SKM-1 (cell line): ENCODE measurements around the gene MAN1A1.
"Not testable (repeated sequence)": the region's sequence is repeated elsewhere in the genome, so short reads cannot be mapped to it uniquely, and the experiment has no call there.

Experiments
- DNase-seq: peaks from one replicate; lab custom pipeline; 2025; ENCODE audit not compliant: unreplicated experiment; lab: John Stamatoyannopoulos, UW

MAN1A1 gene

DNA sequence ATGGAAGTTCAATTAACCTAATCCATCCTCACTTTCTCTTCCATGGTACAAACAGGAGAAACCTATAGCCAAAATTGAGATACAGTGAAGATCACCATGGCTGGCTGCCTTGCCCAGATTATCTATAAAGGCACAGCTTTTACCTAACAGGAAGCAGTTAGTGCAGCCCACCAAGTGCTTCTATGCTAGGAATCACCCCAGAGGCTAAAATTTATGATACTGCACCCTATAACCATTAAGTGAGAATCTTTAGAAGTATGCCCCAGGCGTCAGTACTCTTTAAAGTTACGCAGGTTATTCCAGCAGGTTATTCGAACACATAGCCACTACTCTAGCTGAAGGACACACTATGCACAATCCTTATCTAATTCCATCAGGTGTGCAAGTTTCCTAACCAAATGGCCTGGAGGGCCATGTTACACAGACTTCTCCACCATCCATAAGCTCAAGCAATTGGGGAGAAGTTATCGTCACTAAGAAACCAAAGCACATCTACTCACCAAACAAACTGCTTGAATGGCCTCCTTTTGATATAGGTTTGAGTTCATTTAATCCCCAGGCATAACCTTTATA, 43.1 kb downstream of the MAN1A1 start:
- no peak for DNase-seq

DNA sequence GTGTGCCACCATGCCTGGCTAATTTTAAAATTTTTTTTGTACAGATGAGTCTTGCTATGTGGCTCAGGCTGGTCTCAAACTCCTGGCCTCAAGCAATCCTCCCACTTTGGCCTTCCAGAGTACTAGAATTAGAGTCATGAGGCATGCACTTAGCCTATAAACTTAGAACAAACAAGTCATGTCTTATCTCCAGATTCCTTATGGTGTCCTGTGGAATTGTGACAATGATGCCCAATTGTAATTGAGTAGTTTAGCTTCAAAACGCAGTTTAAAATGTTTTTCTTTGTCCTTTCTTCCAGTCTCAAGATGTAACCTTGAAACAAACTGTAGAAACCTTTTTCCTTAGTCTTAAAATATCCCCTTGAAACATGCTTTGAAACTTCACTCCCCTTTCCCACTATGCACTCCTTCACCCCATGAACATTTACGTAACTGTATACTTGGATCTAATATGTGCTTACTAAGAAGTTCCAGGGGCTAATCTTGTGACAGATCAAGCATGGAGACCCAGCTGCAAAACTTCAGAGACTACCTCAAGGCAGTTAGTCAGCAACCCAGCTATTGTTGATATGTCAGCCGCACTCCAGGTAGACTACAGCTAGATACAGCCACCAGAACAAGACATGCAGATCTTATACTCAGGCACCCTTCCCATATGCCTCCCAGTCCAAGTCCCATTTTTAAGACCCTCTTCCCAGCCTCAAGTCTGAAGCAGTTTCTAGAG, 46.2 kb downstream of the MAN1A1 start:
- no peak for DNase-seq

DNA sequence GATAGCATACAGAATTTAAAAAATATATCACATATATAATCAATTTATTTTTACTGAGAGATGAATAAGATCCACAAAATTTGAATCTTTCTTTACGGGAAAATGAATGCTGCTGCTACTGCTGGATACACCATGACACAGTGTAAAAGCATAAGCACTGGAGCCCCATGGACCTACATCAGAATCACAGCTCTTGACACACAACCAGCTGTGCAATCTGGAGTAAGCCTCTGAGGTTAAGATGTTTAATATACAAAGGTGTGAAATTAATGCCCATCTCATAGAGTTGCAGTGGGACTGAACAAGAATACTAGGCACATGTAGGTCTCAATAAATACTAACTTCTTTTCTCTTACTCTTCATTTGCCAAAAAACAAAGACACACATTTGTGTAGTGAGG, 48.1 kb downstream of the MAN1A1 start:
- DNase-seq, result no peak

DNA sequence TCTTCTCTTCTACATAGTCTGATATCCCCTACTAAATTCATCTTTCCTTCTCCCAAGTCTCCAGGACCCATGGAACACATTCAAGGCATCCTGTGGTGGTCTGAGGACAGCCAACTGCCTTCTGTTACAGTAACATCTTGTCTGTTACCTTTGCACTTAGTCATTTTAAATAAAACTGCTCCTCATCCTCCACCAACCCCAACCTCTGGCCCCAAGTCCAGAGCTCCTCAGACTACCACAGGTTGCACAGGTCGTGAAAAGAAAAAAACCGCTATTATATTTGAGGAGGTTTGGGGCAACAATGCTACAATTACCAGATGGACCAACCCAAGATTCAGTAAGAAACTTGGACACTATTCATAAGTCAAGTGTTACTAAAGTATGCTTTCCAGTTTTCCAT, 49.9 kb downstream of the MAN1A1 start:
- no peak for DNase-seq

DNA sequence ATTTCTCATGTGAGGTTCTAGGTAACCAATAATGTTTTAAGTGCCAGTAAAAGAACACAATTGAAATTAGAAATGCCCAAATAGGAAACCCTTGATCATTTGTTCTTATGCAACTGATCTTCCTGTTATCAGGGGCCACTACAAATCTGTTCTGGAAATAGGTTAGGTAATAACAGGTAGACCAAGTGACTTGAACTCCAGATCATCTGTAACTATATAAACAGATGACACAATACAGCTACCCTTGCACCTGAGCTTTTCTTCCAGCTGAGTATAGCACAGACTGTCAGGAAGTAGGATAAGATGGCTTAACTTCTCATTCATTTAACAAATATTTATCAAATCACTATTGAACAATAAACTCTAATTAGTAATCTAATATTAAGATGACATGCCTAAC, 52.5 kb downstream of the MAN1A1 start:
- no peak for DNase-seq

DNA sequence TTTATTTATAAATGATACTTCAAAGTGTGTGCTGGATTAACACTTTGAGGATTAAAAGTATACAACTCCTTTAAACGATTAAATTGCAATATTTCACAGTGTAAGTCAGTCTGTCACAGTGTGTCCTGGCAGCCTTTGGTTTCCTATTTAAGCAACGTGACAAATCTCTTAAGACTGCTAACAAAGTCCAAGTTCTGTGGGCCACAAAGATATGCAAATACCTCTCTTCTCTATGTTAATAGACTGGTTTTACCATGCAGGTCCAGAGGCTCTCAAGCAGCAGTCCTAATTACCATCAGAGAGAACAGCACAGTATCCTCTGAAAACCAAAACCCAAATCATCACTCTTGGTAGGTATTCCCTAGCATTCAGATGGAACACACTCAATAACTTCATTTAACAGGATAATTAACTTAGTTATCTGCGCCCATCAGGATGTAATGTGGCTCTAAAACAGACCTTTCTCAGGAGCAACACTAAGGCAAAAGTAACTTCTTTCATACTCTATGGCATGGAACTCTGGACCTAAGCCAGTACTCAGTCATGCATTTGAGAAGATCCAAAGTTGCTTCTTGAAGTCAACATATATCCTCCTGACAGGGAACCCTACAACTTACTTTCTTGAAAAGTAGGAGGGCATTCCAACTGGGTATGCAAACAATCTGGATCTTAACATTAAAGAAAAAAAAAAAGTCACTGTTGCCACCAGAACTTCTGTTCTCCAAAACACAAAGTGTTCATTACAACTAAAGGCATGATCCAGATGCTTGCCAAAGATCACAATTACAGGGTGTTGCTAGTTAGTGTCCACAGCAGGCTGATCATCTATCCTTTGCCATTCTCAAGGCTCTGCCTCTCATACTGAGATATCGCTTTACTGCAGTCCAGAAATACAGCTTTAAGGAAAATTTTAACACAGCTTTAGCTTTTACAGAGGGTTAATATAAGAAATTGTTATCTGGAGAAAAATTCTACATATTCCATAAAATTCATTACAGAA, 53.2 kb downstream of the MAN1A1 start:
- DNase-seq, result no peak

DNA sequence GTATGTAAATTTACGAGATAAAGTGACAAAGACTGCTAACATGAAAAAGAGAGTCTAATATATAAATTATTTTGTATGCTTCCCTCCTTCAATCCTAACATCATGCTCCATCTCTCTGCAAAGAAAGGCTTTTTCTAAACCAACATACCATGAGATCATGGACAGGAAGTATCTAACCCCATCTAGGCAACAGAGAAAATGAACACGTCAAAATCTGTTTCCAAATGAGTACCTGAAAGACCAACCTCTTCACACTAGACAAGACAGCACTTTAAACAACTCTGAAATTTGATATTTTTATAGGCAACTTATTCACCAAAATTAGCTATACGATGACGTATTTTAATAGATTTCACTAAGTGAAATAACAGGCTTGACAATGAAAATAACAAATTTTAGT, 54.6 kb downstream of the MAN1A1 start:
- DNase-seq, result no peak

DNA sequence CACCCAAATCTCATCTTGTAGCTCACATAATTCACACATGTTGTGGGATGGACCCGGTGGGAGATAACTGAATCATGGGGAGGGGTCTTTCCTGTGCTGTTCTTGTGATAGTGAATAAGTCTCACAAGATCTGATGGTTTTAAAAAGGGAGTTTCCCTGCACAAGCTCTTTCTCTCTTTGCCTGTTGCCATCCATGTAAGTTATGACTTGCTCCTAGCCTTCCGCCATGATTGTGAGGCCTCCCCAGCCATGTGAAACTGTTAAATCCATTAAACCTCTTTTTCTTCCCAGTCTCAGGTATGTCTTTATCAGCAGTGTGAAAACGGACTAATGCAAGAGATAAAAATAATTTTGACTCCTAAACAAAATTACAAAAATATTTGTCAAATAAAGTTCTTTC, 58.5 kb downstream of the MAN1A1 start:
- not testable (repeated sequence) for DNase-seq

DNA sequence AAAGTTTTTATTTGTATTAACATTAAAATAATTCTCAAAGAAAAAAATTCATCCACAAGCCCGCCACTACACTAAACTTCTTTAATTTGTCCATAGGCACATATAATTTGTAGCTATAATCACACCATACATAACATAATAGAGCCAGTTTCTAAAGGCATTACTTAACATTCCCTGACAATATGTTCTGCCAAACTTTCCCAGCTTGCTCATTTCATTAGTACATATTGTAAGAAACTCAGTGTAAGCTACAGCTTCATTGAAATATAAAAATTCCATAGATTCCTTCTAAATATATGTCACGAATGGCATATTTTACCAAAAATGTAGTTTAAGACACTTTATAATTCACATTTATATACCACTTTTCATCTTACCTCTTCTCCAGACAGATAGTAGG, 59.3 kb downstream of the MAN1A1 start:
- no peak for DNase-seq

DNA sequence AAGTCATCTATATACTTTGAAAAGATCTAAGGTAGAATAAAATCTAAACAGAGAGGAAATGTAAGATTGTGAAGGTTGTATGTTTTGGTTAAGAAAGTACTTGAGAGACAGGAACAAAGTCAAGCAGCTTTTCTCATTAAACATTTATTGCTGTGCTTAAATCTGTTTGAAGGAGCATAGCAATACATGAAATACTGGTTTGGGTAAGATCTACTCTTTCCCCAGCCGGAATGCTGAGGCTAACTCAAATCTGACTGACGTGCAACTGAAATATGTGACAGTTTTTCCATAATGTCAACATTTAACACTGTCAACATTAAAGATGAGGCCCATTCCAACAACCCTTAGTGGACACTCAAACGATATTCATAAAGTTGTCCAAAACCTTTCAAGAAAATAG, 59.9 kb downstream of the MAN1A1 start:
- DNase-seq, result no peak

DNA sequence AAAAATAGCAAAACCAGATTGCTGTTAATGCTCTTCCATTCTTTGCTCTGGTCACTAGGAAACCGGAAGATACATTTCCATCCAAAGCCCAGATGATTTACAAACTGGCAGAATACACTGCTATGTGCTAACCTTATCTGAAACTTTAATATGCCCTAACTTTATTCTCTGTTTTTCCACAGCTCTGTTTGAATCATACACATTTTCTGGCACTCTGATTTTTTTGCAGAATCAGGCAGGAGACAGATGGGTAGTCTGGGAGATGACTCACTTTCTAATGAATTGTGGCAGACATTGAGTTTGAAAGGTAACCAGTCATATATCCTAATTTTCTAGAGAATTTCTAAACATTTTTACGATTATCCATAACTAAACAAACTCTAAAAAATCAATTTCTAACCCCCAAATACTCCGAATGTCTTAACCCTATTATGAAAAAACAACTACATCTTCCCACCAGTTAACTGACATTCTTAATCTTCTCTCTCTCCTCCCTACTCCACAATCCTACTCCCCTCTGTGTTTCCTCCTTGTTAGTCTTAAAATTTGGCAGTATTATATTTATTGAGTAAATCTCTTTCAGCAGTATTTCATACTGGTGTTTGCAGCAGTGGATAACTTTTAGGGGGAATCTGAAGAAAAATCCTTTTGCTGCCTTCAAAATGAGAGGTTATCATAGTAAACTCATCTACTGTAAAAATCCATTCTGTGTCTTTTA, 63.5 kb downstream of the MAN1A1 start:
- DNase-seq, result no peak

DNA sequence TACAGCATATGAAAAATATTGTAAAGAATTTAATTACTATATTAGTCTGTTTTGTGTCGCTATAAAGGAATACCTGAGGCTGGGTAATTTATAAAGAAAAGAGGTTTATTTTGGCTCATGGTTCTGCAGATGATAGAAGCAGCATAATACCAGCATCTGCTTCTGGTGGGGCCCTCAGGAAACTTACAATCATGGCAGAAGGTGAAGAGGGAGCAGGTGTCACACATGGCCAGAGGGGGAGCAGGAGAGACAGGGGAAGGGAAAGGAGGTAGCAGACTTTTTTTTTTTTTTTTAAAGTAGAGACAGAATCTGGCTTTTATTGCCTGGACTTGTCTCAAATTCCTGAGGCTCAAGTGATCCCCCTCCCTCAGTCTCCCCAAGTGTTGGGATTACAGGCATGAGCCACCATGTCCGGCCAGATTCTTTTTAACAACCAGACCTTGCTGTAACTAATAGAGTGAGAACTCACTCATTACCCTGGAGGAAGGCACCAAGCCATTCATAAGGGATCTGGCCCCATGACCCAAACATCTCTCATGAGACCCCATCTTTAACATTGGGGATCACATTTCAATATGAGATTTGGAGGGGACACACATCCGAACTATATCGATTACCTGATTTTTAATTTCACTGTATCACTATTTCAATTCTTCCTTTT, 64.6 kb downstream of the MAN1A1 start:
- DNase-seq, result no peak

DNA sequence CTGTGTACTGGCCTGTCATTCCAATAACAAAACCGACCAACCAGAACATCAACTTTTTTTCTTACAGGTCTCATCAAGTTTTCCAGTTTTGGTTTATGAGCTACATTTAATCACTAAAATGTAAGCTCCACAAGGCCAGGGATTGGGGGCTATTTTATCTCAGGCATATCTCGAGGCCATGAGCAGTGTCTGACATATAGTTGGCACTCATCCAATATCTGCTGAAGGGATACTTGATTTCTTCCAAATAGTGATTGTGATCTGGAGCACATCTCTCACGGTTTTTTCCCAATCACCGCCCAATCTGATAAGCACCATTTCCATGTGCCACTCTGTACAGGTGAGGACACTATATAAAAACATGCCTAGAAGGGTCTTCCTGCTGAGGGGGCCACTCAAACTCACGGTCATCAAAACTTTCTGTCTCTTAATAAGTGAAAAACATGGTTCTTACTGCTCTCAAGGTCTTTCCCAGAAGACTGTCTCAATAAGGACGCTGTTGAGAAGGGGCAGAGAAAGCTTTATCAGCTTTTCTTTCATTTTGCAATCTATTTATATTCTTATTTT, 65.5 kb downstream of the MAN1A1 start:
- no peak for DNase-seq

DNA sequence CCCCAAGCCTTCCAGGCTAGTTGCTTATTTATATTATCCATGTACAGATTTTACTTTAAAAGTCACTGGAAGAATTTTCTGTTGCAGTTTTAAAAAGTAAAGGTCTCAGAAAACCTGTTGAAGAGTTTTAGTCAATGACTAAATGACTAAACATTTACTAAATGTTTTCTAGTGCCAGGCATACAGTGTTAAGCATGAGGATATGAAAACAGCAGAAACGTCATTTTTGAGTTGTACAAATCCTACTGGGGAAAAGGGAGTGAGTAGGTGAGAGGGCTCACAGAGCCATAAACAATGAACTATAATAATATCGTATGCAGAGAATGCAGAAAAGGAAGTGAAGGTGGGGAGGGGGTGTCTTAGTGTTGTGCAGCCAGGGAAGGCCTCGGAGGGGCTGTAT, 66.3 kb downstream of the MAN1A1 start:
- DNase-seq, result no peak

DNA sequence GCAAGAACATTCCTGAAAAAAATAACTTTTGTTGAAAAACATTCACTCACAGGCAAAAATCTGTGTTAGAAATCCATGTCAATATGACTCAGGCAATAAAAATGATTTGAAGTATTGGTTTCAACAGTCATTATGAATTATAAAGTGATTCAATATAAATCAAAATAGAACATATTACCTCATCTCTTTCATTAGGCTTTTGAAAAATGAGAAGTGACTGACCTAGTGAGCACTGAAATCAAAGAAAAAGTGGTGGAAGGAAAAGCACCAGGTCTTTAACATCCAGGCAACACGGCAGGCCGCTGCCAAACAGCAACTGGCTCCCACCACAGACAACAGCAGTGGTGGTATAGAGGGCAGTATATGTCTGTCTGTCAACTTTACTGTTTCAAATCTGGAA, 68.9 kb downstream of the MAN1A1 start:
- DNase-seq, result no peak

DNA sequence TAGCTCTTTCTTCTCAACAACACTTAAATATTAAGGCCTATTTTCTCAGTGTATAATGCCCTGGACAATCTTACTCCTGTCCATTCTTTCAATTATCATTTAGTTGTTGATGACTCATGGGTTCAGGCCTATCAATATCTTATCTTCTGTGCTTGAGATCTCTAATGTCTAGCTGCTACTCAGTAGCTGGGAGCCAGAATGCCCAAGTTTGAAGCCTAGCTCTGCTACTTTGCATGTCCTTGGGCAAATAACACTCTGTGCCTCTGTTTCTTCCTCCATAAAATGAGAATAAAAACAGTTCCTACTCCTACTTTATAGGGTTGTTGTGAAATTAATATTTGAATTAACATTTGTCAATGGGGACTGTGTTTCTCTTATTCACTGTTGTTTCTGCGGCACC, 69.5 kb downstream of the MAN1A1 start:
- DNase-seq, result no peak

DNA sequence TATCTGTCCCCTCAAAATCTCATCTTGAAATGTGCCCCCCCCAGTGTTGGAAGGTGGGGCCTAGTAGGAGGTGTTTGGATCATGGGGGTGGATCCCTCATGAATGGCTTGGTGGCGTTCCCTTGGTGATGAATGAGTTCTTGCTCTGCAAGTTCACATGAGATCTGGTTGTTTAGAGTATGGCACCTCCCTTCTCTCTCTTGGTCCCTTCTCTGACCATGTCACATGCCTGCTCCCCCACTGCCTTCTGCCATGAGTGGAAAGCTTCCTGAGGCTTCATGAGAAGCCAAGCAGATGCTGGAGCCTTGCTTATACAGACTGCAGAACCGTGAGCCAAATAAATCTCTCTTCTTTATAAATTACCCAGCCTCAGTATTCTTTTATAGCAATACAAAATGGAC, 70.9 kb downstream of the MAN1A1 start:
- DNase-seq, result no peak

DNA sequence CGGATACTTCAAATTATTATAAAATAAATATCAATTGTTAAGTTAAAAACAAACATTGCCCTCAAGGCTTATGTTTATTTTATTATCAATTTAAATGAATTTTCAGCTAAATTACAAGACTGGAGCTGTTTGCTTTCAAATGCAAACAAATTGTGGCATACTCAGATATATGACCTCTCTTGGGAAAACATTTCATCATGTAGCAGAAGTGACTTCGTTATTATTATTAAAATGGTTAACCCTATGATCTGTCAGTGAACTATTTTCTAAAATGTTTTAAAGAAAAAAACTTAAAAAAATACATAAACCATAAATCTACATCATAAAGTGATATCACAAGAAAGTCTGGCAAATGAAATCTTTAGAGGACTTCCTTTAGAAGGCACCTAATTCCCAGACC, 72.5 kb downstream of the MAN1A1 start:
- no peak for DNase-seq

DNA sequence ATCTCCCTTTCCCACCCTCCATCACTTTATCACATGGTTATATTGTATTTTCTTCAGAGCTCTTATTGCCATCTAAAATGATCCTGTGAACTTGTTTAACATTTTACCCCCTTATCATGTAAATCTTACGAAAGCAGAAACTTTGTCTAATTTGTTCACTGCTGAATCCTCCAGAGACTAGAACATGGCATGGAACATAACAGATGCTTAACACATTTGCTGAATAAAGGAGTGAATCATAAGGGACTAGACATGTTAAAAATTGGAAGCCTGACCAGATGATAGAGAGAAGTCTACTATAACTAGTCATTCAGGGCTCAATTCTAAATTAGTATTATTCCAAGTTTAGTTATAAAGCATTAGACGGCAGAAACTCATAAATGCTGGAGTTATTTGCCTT, 73.3 kb downstream of the MAN1A1 start:
- no peak for DNase-seq

DNA sequence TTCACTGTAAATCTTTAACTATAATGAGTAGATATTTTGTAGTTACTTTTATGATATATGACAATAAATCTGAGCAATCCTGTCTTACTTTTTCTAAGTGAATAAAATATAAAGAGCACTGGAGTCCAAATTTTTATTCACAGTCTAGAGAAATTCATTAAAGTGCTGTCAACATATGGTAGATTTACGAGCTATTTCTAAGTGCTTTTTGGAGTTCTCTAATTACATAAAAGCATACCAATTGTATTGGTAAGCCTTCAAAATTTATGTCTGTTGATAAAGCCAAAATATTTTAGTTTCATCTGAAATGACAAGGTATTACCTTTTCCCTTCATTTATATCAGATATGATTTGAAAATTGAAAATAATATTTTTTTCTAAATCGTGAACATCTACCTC, 75.4 kb downstream of the MAN1A1 start:
- no peak for DNase-seq
